Medulla oblongata (tissue), 1 donor: Measurements from ENCODE around the gene SORBS1.

Experiments used
- DNase-seq: peaks from one replicate; pipeline ENCODE4 v3.0.0-alpha.2; 2015; ENCODE audit errors: extremely low spot score

Gene SORBS1

GRCh38 chr10:95315509-95315908, 245.7 kb downstream of the SORBS1 start:
- no peak for DNase-seq

DNA sequence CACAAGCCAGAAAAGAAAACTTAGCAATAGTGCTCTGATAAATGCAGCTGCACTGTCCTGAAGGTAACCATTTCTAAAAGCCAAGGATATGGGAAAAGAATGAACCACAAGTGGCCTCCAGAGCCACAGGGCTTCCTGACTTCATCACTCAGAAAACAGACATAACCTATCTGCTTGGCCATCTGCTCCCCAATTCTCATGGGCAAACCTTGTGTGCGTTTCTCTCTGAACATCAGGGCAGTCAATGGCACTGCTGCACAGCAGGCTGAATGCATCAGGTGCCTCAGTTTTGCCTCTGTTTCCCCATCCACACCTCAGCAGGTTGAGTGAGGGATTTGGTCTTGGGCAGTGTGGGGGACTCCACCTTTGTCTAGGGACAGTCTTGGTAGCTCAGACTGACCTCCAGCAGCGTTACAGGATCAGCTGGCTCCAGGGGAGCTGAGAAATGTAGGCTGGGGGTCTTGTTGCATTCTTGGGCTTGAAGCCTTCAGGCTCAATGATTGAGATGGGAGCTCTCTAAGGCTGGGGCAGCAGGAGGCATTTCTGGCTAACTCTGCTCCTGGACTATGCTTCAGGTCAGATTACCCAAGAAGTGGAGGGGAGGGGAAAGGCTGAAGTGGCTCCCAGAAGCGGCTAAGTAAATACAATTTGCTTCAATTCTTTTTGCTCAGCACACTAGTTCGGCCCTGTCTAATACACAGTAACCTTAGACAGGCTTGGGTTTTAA, 246.8 kb downstream of the SORBS1 start:
- no peak for DNase-seq

GRCh38 chr10:95312986-95313495, 248.1 kb downstream of the SORBS1 start:
- DNase-seq = no peak

- no peak for DNase-seq
These were observed 248.9 kb downstream of the SORBS1 start for GRCh38 chr10:95312257-95312656.

GRCh38 chr10:95309958-95310357, 251.2 kb downstream of the SORBS1 start:
- no peak for DNase-seq

GRCh38 chr10:95308389-95309302, 252.5 kb downstream of the SORBS1 start:
- peak; percentile 10 for DNase-seq

DNA sequence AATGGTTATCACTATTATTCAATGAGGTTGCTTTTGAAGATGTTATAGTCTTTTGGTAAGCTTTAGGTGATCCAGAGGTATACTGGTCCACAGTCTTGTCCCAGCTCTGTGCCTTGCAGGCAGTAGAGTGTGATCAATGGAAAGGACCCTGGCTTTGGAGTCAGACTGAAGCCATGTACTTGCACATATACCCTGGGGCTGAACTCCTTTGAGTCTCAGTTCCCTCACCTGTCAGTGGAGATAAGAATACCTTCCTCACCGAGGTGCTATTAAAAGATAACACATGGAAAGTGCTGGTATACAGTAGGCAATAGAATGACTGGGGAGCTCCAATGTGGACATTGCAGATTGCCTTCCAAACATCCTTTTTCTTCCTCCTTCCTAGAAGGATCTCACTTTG, 254.3 kb downstream of the SORBS1 start:
- no peak for DNase-seq

DNA sequence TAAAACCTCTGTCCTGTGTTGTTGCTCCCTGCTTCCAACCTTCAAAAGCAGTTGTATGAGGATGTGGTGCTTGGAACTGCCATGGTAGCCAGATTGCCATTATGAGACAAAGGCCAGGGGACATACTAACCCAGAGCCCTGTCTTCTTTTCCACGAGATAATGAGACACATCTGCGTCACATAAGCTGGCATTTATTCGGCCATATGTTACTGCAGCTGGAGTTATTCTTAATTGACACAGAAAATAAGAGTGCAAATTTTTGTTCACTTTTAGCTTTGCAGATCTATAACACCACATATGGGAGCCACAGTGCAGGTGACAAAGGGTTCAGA, 254.9 kb downstream of the SORBS1 start:
- no peak for DNase-seq

DNA sequence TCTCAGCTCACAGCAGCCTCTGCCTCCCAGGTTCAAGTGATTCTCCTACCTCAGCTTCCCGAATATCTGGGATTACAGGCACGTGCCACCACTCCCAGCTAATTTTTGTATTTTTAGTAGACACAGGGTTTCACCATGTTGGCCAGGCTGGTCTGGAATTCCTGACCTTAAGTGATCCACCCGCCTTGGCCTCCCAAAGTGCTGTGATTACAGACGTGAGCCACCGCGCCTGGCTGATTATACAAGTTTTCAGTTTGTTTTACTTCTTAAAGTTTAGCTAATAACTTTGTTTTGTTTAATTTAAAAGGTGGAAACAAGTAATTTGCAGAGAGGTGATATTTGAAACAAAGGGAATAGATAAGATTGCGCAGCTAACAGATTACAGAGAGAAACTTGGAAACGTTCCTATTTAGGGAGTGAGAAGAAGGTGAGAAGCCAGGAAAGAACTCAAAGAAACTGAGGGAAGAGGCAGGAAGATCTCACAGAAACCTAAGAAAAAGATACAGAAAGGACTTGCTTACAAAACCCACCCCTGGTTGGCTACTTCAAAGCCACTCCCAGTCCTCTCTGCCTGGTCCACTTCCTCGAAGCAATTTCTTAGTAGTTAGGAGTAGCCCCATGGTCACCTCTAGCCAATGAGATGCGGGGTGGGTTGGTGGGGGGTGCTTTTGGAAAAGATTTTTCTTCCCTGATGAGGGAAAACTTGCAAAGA, 255.4 kb downstream of the SORBS1 start:
- DNase-seq = no peak

DNA sequence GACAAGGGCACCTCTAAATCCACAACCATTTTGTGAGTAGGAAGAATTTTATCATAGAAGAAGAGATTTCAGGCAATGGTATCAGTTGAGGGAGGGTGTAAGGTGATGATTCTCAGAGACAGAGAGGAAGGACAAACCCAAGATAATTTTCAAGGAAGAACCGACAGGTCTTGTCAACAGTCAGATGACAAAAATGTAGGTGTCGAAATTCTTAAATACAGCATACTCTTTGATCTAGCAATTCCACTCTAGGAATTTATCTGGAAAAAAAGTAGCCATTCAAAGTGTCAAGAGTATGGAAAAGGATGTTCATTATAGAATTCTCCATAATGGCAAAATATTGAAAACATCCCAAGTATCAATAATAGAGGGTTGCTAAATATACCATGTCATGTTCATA, 256.2 kb downstream of the SORBS1 start:
- no peak for DNase-seq

- no peak for DNase-seq
These were observed 256.7 kb downstream of the SORBS1 start for GRCh38 chr10:95304463-95304862.

GRCh38 chr10:95303950-95304349, 257.2 kb downstream of the SORBS1 start:
- no peak for DNase-seq

- no peak for DNase-seq
These were observed 257.6 kb downstream of the SORBS1 start for GRCh38 chr10:95303535-95303934.

GRCh38 chr10:95300022-95300539, 261.1 kb downstream of the SORBS1 start:
- no peak for DNase-seq

- DNase-seq = no peak
These were observed 263.8 kb downstream of the SORBS1 start for GRCh38 chr10:95297402-95297801.

DNA sequence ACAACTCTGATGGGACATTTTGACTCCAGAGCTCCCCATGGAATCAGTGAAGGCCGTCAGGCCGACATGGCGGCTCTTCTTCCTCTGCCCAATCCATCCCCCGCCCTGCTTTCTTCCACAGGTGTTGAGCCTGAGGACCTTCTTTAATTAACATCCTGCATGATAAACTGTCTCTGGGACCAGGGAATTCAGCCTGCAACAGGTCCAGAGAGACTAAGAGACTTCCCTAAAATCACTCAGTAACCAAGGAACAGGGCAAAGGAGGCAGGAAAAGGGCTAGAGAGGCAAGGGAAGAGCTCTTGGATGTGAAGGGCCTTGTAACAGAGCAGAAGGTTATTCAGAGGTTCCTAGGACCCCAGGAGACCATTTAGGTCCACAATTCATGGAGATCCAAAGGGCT, 264.4 kb downstream of the SORBS1 start:
- no peak for DNase-seq

DNA sequence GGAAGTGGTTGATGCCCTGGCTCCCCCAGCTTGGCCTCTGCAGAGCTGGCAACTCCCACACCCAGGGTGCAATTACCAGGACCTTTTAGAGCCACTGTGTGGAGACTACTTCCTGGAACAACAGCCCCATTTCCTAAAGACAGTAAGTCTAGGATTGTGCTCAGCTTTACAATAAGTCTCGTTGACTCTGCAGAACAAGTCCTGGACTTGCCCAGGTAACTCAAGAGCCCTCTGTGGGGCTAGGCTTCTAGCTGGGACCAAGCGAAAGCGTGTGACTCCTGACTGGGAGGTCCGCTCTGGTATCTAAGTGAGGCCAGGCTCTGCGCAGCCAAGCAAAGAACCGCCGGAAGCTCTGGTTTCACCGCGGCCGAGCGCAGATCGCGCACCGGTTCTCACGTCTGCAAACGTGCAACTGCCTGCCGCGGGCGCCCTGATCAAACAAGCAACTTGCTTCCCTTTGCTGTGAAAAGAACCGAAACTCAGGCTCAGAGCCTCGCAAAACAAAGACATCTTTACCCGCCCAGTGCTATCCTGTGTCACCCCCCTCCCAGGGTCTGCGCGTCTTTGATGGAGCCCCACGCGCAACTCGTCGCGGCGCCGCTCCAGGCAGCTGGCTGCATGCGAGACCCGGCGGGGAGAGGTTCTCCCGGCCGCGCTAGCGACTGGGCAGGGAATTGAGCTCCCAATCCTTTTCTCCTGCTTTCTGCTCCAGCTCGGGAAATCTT, 266.0 kb downstream of the SORBS1 start:
- DNase-seq = no peak

DNA sequence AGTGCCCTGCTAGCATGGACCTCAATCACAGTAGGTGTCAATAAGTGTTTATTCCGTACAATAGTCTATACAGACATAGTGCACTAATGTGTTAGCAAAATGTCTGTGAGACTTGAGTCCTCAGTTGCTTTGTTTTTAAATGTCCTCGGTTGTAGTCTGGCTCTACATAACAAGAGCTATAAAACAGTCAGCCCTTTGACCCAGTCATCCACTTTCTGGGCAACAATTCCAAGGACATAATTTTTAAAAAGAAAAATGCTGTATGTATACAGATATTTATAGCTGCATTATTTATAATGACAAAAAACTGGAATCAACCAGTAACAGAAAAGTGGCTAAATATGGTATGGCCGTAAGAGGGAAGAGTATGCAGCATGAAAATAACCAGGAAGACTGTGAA, 267.5 kb downstream of the SORBS1 start:
- no peak for DNase-seq

- DNase-seq = no peak
These were observed 269.7 kb downstream of the SORBS1 start for GRCh38 chr10:95291365-95292039.

DNA sequence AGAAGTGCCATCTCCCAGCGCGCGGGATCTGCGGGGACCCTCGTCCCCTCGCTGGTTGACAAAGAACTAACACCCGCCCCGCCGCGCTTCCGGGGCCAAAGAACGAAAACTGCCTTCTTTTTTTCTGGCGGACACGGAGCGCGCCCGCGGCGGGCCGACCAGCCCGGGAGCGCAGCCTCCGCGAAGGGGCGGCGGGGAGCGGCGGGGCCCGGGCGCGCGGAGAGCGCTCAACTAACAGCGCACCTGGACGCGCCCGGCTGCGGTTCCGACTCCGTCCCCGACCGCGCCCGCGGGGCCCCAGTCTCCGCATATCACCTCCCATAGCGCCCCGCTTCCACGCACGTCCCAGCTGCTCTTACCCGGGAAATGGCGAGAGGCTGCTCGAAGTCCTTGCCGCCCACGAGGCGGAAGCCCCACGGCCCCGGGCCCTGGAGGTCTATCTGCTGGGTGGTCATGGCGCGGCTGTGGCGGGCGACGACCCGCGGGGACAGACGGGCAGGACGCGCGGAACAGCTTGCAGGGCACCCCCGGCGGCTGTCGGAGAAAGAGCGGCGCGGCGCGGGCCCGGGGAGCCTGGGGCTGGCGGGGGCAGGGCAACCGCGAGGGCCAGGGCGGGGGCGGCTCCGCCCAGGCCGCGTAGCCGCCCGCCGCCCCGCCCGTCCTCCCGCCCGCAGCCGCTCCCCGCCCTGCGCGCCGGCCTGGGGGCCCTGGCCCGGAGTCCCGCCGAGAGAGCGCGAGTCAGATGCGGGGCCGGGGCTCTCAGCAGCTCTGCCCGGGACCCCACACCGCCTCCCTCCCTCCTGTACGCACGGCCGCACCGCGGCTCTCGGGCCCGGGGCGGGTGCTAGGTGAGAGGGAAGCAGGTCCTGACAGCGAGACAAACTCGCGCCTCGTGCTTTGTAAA, 270.5 kb downstream of the SORBS1 start, which contains the start of gene PDLIM1:
TSS of gene PDLIM1 (minus strand) at position 543 of the 904 bp plus-strand sequence. CDS start at position 455, 88 bp downstream.
- DNase-seq = no peak
